OCI-LY1 (cell line): ENCODE measurements around the gene NAA20.

Experiments
- H2AFZ ChIP-seq: fragments of 200-600 bp; sonication (generic), shearing (Covaris generic); 2 replicates; pipeline ENCODE4 v1.6.0; 2014; ENCODE audit warnings: antibody characterized with exemption, mild to moderate bottlenecking, low read length
- H3F3A ChIP-seq: fragments of 200-600 bp; sonication (generic), shearing (Covaris generic); 2 replicates; pipeline ENCODE4 v1.6.0; 2014; ENCODE audit warnings: mild to moderate bottlenecking, antibody characterized with exemption, low read length, moderate library complexity; ENCODE audit not compliant: insufficient read depth
- H3K27ac ChIP-seq: fragments of 200-600 bp; sonication (generic); 2 replicates; pipeline ENCODE4 v1.5.1; 2014; ENCODE audit warnings: low read length, mixed run types, mild to moderate bottlenecking, low read depth; ENCODE audit not compliant: poor library complexity, severe bottlenecking
- H3K27me3 ChIP-seq: fragments of 200-600 bp; sonication (generic); 2 replicates; pipeline ENCODE4 v1.6.0; 2014; ENCODE audit warnings: antibody characterized with exemption, mild to moderate bottlenecking, low read length, moderate library complexity; ENCODE audit not compliant: insufficient read depth
- H3K36me3 ChIP-seq: fragments of 200-600 bp; sonication (generic); 2 replicates; pipeline ENCODE4 v1.6.1; 2014; ENCODE audit warnings: mild to moderate bottlenecking, antibody characterized with exemption, low read length, moderate library complexity, mixed read lengths; ENCODE audit not compliant: insufficient read depth
- H3K4me1 ChIP-seq: fragments of 200-600 bp; sonication (generic); 2 replicates; pipeline ENCODE4 v1.5.1; 2014; ENCODE audit warnings: mild to moderate bottlenecking, low read length, moderate library complexity; ENCODE audit not compliant: insufficient read depth, severe bottlenecking
- H3K4me2 ChIP-seq: fragments of 200-600 bp; sonication (generic), shearing (Covaris generic); 2 replicates; pipeline ENCODE4 v1.6.1; 2014; ENCODE audit warnings: low read length
- H3K4me3 ChIP-seq: fragments of 200-600 bp; sonication (generic); 2 replicates; pipeline ENCODE4 v1.5.1; 2014; ENCODE audit warnings: low read length, low read depth, mild to moderate bottlenecking, mixed read lengths; ENCODE audit not compliant: poor library complexity, severe bottlenecking
- H3K79me2 ChIP-seq: fragments of 200-600 bp; shearing (Covaris generic); 2 replicates; pipeline ENCODE4 v1.6.1; 2016; ENCODE audit warnings: mixed run types, low read length, mixed read lengths; ENCODE audit not compliant: insufficient read depth
- H3K9ac ChIP-seq: fragments of 200-600 bp; sonication (generic), shearing (Covaris generic); 2 replicates; pipeline ENCODE4 v1.6.1; 2014; ENCODE audit warnings: mild to moderate bottlenecking, low read length, mixed read lengths
- H3K9me2 ChIP-seq: fragments of 200-600 bp; sonication (generic), shearing (Covaris generic); 2 replicates; pipeline ENCODE4 v1.6.1; 2014; ENCODE audit warnings: low read depth, mild to moderate bottlenecking, low read length, mixed read lengths
- H3K9me3 ChIP-seq: fragments of 200-600 bp; shearing (Covaris generic); 2 replicates; pipeline ENCODE4 v1.6.1; 2014; ENCODE audit warnings: low read length, mixed read lengths
- H4K20me1 ChIP-seq: fragments of 200-600 bp; sonication (generic), shearing (Covaris generic); 2 replicates; pipeline ENCODE4 v1.6.0; 2016; ENCODE audit warnings: mild to moderate bottlenecking, low read length; ENCODE audit not compliant: insufficient read depth
- CTCF ChIP-seq: fragments of 200-600 bp; sonication (generic), shearing (Covaris generic); IDR thresholded peaks from 2 replicates; pipeline ENCODE4 v1.5.1; 2017; ENCODE audit warnings: mild to moderate bottlenecking, antibody characterized with exemption, low read length, moderate library complexity, mixed read lengths
- EZH2 ChIP-seq: fragments of 200-600 bp; sonication (generic), shearing (Covaris generic); IDR thresholded peaks from 2 replicates; pipeline ENCODE4 v1.8.0; 2017; ENCODE audit warnings: borderline replicate concordance, mixed run types, mild to moderate bottlenecking, antibody characterized with exemption, low read length, moderate library complexity, mixed read lengths

Gene NAA20

GRCh38 chr20:20075032-20075431 is 57.9 kb downstream of the NAA20 start:
- Histone ChIP-seq H3K4me2 (no peak overlapping the region), H3K9me3 (no peaks in the 10 kb centered on the region), H3K9ac (no peak overlapping the region), H3K4me1 (no peaks in the 10 kb centered on the region), H3K9me2 (no peaks in the 10 kb centered on the region), H3K27me3 (no peaks in the 10 kb centered on the region), H3K4me3 (no peak overlapping the region), H3K36me3 (no peaks in the 10 kb centered on the region), H2AFZ (no peak overlapping the region), H3K27ac (no peak overlapping the region), H3K79me2 (no peaks in the 10 kb centered on the region), H4K20me1 (no peaks in the 10 kb centered on the region), H3F3A (no peaks in the 10 kb centered on the region)
- TF ChIP-seq EZH2 (no peak), CTCF (no peak)

DNA sequence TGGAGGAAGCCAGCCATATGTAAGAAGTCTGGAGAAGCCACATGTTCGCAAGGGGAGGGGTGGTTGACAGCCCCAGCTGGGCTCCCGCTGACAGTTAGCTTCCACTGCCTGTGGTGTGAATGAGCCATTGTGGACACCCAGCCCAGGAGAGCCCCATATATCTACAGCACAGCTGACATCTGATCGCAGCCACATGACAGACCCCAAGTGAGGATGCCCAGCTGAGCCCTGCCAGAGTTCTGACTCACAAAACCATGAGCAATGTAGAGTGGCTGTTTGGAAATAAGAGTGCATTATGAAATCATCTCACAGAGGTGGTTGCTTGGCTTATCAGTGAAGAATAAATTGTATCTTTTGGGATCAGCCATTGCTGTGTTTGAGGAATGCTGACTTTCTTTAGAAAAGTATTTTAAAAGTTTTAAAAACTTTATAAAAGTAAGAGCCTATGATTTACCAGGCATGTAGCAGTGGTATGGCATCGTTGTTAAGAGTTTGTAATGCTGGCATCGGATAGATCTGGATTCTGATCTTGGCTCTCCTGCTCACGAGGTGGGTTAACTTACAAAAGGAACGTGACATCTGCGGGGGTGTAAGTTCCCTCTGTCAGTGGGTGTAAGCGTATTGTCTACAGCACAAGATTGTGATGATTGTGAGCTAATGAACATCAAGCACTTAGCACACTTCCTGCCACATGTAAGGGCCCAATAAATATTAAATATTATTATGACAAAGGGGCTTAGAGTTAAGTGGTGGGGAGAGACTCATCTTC is 59.3 kb downstream of the NAA20 start:
- no peak overlapping the region for H3K4me3 ChIP-seq
- H3F3A ChIP-seq, result no peaks in the 10 kb centered on the region
- H4K20me1 ChIP-seq, result no peaks in the 10 kb centered on the region
- no peaks in the 10 kb centered on the region for H3K4me1 ChIP-seq
- H2AFZ ChIP-seq, result no peak overlapping the region
- no peaks in the 10 kb centered on the region for H3K9me2 ChIP-seq
- no peaks in the 10 kb centered on the region for H3K36me3 ChIP-seq
- H3K9me3 ChIP-seq, result no peaks in the 10 kb centered on the region
- no peak overlapping the region for H3K9ac ChIP-seq
- H3K4me2 ChIP-seq, result no peak overlapping the region
- no peaks in the 10 kb centered on the region for H3K79me2 ChIP-seq
- no peak overlapping the region for H3K27ac ChIP-seq
- no peak for TF ChIP-seq EZH2
- TF ChIP-seq CTCF, result no peak
- H3K27me3 ChIP-seq, result no peaks in the 10 kb centered on the region

DNA sequence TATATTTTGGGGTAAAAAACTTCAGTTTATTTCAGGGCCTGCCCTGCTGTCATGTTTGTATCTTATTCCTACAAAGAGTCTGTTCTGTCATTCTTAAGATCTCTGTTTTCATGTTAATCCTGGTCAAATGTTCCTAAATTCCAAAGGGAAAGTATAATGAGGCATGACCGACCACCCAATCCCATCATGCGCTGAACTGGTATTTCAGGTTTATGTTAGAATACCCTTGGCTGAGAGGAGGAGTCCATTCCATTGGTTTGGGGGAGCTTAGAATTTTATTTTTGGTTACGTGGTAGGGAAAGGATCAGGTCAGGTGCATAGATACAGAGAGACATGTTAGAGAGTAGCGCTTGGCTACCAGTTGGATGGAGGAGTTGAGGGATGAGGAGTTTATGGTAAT is 60.9 kb downstream of the NAA20 start:
- no peaks in the 10 kb centered on the region for H4K20me1 ChIP-seq
- H3K9me2 ChIP-seq, result no peaks in the 10 kb centered on the region
- H3K27me3 ChIP-seq, result no peaks in the 10 kb centered on the region
- H3K36me3 ChIP-seq, result no peaks in the 10 kb centered on the region
- no peak overlapping the region for H3K4me2 ChIP-seq
- H3K27ac ChIP-seq, result no peak overlapping the region
- no peaks in the 10 kb centered on the region for H3K79me2 ChIP-seq
- H3K9ac ChIP-seq, result no peak overlapping the region
- no peak overlapping the region for H2AFZ ChIP-seq
- TF ChIP-seq CTCF, result no peak
- no peak for TF ChIP-seq EZH2
- no peak overlapping the region for H3K4me3 ChIP-seq
- no peaks in the 10 kb centered on the region for H3F3A ChIP-seq
- H3K4me1 ChIP-seq, result no peaks in the 10 kb centered on the region
- no peaks in the 10 kb centered on the region for H3K9me3 ChIP-seq
